Adipocyte (in vitro differentiated cells): ENCODE results near the gene SNAI3.

Experiments
- DNase-seq: peaks from one replicate; pipeline ENCODE4 v3.0.0-alpha.2; 2015; ENCODE audit warnings: low read depth
- H3K27me3 ChIP-seq: replicated peaks from 2 replicates; pipeline ENCODE4 v1.7.0; 2013; ENCODE audit warnings: mild to moderate bottlenecking, low read length, moderate library complexity; ENCODE audit not compliant: control insufficient read depth, insufficient read depth
- H3K36me3 ChIP-seq: 2 replicates; pipeline ENCODE4 v1.7.0; 2013; ENCODE audit warnings: low read length, mild to moderate bottlenecking, moderate library complexity; ENCODE audit not compliant: control insufficient read depth, insufficient read depth, severe bottlenecking
- H3K4me1 ChIP-seq: 2 replicates; pipeline ENCODE4 v1.7.0; 2013; ENCODE audit warnings: mild to moderate bottlenecking, low read length, moderate library complexity; ENCODE audit not compliant: control insufficient read depth, insufficient read depth
- H3K4me3 ChIP-seq: 2 replicates; pipeline ENCODE4 v1.7.0; 2013; ENCODE audit warnings: mild to moderate bottlenecking, low read length, moderate library complexity
- H3K9ac ChIP-seq: 2 replicates; pipeline ENCODE4 v1.7.0; 2013; ENCODE audit warnings: mild to moderate bottlenecking, low read length, moderate library complexity
- H3K9me3 ChIP-seq: 2 replicates; pipeline ENCODE4 v1.7.0; 2013; ENCODE audit warnings: mild to moderate bottlenecking, low read length, moderate library complexity; ENCODE audit not compliant: control insufficient read depth

The SNAI3 gene

DNA sequence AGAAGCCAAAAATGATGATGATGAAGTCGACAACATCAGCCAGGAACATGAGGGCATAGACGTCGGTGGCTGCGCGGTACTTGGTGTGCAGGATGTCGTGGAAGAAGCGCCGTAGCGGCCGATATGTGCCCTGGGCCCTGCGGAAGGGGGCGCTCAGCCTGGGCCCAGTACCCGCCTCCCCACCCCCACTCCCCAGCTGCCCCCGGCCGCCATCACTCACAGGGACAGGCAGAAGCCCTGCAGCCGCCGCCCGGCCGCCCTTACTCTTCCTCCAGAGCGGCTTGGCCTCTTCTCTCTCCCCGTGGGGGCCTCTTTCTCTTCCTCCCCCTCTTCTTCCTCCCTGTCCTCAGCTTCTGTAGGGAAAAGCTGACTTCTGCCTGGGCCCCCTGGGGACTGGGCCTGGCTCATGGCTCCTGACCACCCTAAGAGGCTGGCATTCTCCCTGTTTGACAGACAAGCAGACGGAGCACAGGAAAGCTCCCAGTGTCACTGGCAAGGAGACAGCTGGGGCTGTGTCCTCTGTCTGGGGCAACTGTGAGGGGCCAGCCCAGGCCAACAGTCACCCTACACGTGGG, 34.2 kb upstream of the SNAI3 start:
- no peak for DNase-seq
- H3K36me3 ChIP-seq = peaks cover 98% of the 10 kb centered on the region
- H3K4me1 ChIP-seq = no peaks in the 10 kb centered on the region
- H3K27me3 ChIP-seq = no peaks in the 10 kb centered on the region
- H3K9ac ChIP-seq = no peak overlapping the region
- H3K4me3 ChIP-seq = no peak overlapping the region
- no peaks in the 10 kb centered on the region for H3K9me3 ChIP-seq

- H3K36me3 ChIP-seq = peaks cover 98% of the 10 kb centered on the region
- no peaks in the 10 kb centered on the region for H3K27me3 ChIP-seq
- no peak for DNase-seq
- no peak overlapping the region for H3K9ac ChIP-seq
- H3K4me1 ChIP-seq = no peaks in the 10 kb centered on the region
- no peak overlapping the region for H3K4me3 ChIP-seq
- H3K9me3 ChIP-seq = no peaks in the 10 kb centered on the region
Observed at GRCh38 chr16:88719933-88720296, 33.6 kb upstream of the SNAI3 start.

DNA sequence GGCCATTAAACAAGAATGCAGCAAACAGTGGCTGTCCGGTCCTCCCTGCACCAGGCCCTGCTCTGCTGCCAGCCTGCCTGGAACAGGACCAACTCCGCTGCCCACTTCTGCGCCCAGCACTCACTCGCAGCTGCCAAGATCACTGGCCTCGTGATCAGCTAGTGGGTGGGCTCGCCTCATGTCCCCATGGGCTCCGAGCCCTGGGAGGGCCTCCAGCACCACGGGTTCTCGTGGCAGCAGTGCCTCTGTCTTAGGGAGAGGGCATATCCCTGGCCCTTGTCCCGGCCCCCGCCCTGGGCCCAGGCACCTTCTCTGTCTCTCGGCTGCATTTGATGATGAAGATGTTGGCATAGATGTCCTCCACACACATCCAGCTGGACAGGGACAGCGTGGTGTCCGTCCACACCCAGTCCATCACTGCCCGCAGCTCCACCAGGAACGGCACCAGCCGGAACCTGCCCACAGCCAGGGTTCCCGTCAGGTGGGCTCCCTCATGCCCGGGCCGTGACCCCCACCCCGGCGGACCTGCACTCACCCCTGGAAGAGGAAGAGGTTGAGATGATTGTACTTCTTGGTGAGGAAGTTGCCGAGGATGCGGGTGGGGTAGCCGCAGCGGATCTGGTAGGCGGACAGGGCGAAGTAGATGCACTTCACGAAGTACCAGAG, 33.1 kb upstream of the SNAI3 start:
- H3K9me3 ChIP-seq = no peaks in the 10 kb centered on the region
- H3K4me1 ChIP-seq = no peaks in the 10 kb centered on the region
- no peak overlapping the region for H3K4me3 ChIP-seq
- H3K9ac ChIP-seq = no peak overlapping the region
- peaks cover 98% of the 10 kb centered on the region for H3K36me3 ChIP-seq
- no peak for DNase-seq
- H3K27me3 ChIP-seq = no peaks in the 10 kb centered on the region

DNA sequence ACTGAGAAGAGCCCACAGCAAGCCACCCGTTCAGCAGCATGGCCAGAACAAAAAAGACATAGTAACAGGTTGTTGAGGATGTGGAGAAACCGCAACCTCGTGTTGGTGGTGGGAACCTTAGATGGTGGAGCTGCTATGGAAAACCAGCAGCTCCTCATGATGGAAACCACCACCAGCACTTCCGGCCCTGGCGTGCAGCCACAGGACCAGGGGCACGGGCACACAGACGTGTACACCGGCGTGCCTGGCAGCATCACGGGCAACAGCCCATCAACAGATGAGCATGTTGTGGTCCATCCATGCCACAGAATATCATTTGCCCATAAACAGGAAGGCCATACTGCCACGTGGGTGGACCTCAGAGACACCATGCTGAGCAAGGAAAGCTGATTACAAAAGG, 31.9 kb upstream of the SNAI3 start:
- Histone ChIP-seq H3K4me3 (no peak overlapping the region), H3K27me3 (no peaks in the 10 kb centered on the region), H3K9me3 (no peaks in the 10 kb centered on the region), H3K36me3 (peaks cover 98% of the 10 kb centered on the region), H3K9ac (no peak overlapping the region), H3K4me1 (no peaks in the 10 kb centered on the region)
- no peak for DNase-seq

- no peaks in the 10 kb centered on the region for H3K27me3 ChIP-seq
- no peak for DNase-seq
- no peak overlapping the region for H3K4me3 ChIP-seq
- H3K4me1 ChIP-seq = no peaks in the 10 kb centered on the region
- no peak overlapping the region for H3K9ac ChIP-seq
- no peaks in the 10 kb centered on the region for H3K9me3 ChIP-seq
- H3K36me3 ChIP-seq = peaks cover 83% of the 10 kb centered on the region
Observed at GRCh38 chr16:88716601-88717001, 30.3 kb upstream of the SNAI3 start.

GRCh38 chr16:88716201-88716600, 29.9 kb upstream of the SNAI3 start:
- H3K9me3 ChIP-seq = no peaks in the 10 kb centered on the region
- no peaks in the 10 kb centered on the region for H3K27me3 ChIP-seq
- H3K4me1 ChIP-seq = no peaks in the 10 kb centered on the region
- peaks cover 79% of the 10 kb centered on the region for H3K36me3 ChIP-seq
- no peak overlapping the region for H3K4me3 ChIP-seq
- DNase-seq = no peak
- H3K9ac ChIP-seq = no peak overlapping the region

DNA sequence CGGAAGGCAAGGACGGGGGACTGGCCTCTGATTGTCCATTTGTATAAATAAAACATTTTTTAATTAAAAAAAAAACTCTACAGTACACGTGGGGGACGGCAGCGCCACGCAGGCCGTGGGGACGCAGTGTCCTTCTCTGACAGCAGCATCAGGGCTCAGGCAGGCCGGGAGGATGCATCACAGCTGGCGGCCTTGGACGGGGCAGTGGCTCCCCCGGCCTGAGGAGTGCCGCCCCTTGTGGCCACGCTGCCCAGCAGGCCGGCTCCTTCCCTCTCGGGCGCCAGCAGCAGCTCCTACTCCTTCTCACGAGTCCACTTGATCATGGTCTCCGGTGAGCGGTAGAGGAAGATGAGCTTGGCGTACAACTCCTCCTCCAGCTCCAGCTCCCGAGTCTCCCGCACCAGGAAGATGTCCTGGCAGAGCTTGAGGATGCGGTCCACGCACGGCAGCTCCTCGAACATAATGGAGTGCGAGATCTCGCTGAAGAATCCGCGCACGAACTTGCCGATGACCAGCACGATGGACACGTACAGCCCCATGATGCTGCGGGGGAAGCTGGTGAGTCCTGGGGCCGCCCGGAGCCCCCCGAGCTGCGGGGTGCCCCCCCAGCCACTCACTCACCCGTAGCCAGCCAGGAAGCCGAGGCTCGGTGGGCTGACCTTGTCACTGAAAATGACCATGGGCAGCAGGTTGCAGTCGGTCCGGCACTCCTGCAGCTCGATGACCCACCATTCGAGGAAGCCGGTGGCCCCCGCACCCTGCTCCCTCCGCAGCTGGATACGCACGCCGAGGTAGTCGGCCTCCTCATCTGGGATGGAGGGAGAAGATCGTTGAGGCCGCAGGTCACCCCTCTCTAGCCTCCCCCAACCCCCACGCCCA, 29.2 kb upstream of the SNAI3 start:
- H3K4me3 ChIP-seq = no peak overlapping the region
- H3K9me3 ChIP-seq = no peaks in the 10 kb centered on the region
- H3K9ac ChIP-seq = no peak overlapping the region
- H3K27me3 ChIP-seq = no peaks in the 10 kb centered on the region
- H3K36me3 ChIP-seq = peaks cover 74% of the 10 kb centered on the region
- DNase-seq = no peak
- no peaks in the 10 kb centered on the region for H3K4me1 ChIP-seq

GRCh38 chr16:88714420-88715302, 28.4 kb upstream of the SNAI3 start:
- Histone ChIP-seq H3K27me3 (no peaks in the 10 kb centered on the region), H3K9ac (no peak overlapping the region), H3K4me3 (no peak overlapping the region), H3K36me3 (peaks cover 74% of the 10 kb centered on the region), H3K9me3 (no peaks in the 10 kb centered on the region), H3K4me1 (no peaks in the 10 kb centered on the region)
- no peak for DNase-seq

DNA sequence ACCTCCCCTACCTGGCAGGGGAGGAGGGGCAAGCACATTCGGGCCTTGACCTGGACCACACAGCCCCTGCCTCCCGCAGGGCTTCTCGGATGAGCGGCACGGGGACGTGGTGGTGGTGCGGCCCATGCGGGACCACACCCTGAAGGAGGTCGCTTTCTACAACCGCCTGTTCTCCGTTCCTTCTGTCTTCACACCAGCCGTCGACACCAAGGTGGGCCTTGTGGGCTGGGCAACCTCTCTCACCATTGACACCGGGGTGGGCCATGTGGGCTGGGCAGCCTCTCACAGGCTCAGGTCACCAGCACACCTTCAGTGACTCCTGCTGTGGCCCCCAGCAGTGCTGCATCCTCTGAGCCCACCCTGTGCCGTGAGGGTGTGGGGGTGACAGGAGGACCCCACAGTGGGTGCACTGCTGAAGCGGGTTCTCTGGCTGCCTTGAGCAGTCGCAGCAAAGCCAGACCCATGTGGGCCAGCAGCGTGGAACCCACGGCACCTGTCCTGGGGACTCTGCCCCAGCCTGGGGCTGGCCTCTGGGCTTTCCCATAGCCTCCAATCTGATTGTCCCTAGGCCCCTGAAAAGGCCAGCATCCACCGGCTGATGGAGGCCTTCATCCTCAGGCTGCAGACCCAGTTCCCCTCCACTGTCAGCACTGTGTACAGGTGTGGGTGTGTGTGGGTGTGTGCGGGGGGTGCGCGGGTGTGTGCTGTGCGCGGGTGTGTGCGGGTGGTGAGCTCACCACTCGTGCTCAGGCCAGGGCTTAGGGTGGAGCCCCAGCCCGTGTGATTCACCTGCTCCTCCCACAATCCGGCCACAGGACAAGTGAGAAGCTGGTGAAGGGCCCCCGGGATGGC, 27.5 kb upstream of the SNAI3 start:
- H3K4me3 ChIP-seq = no peak overlapping the region

DNA sequence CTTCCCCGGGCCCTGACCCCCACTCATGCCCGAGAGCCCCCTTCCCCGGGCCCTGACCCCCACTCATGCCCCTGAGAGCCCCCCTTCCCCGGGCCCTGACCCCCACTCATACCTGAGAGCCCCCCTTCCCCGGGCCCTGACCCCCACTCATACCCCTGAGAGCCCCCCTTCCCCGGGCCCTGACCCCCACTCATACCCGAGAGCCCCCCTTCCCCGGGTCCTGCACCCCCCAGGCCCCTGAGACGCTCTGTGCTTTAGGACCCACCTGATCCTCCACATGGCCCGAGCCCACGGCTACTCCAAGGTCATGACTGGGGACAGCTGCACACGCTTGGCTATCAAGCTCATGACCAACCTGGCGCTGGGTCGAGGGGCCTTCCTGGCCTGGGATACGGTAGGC, 26.7 kb upstream of the SNAI3 start:
- H3K4me3 ChIP-seq = no peak overlapping the region
- no peak overlapping the region for H3K9ac ChIP-seq
- H3K36me3 ChIP-seq = peaks cover 58% of the 10 kb centered on the region
- H3K4me1 ChIP-seq = no peaks in the 10 kb centered on the region
- no peak for DNase-seq
- H3K9me3 ChIP-seq = no peaks in the 10 kb centered on the region
- H3K27me3 ChIP-seq = no peaks in the 10 kb centered on the region

More for the DNA sequence above, 27.5 kb upstream of the SNAI3 start:
- Histone ChIP-seq H3K9ac (no peak overlapping the region), H3K36me3 (peaks cover 66% of the 10 kb centered on the region), H3K4me1 (no peaks in the 10 kb centered on the region), H3K9me3 (no peaks in the 10 kb centered on the region), H3K27me3 (no peaks in the 10 kb centered on the region)
- no peak for DNase-seq
